ENCODE measurements around the gene MTA1. TPM values are rescaled to one million over a fixed set of nuclear protein-coding genes. Genes with fewer than 3 reads are reported as not detected.

The MTA1 gene
- total RNA-seq, 1 donor from 2014 or later = 59.8 TPM

- Histone ChIP-seq H4K20me1 (ENCODE audit: low read depth) (no peaks in the 10 kb centered on the region), H3K4me1 (peaks cover 4% of the 10 kb centered on the region), H3F3A (ENCODE audit: low read depth) (no peaks in the 10 kb centered on the region), H3K9ac (no peak overlapping the region), H3K27me3 (peaks cover 9% of the 10 kb centered on the region), H2AFZ (replicated peaks) (no peak overlapping the region), H3K79me2 (ENCODE audit: low read depth) (no peaks in the 10 kb centered on the region), H3K36me3 (no peaks in the 10 kb centered on the region), H3K4me3 (no peak overlapping the region), H3K4me2 (no peak overlapping the region), H3K27ac (no peak overlapping the region), H3K9me3 (ENCODE audit: low read depth) (no peaks in the 10 kb centered on the region)
- no peak overlapping the region for H3K4me3 Mint-ChIP-seq
- TF ChIP-seq CTCF (IDR thresholded peaks at IDR 0.05) (no peak), EZH2 (IDR thresholded peaks at IDR 0.05) (no peak), EZH2phosphoT487 (IDR thresholded peaks at IDR 0.05) (no peak)
- peaks cover 7% of the 10 kb centered on the region for H3K9me3 Mint-ChIP-seq
- H3K27ac Mint-ChIP-seq = no peak overlapping the region
- H3K27me3 Mint-ChIP-seq (ENCODE audit: insufficient read depth, low read depth) = no peaks in the 10 kb centered on the region
- no peak for DNase-seq (ENCODE audit: low spot score)
- H3K36me3 Mint-ChIP-seq = peaks cover 10% of the 10 kb centered on the region
- H3K4me1 Mint-ChIP-seq = peaks cover 10% of the 10 kb centered on the region
Observed at GRCh38 chr14:105395538-105395854, 24.1 kb upstream of the MTA1 start.

- Histone ChIP-seq H3K9me3 (ENCODE audit: low read depth) (peaks cover 4% of the 10 kb centered on the region), H3K4me1 (peaks cover 4% of the 10 kb centered on the region), H3K79me2 (ENCODE audit: low read depth) (no peaks in the 10 kb centered on the region), H3F3A (ENCODE audit: low read depth) (peaks cover 3% of the 10 kb centered on the region), H2AFZ (replicated peaks) (peak overlapping the region; percentile 89), H3K4me3 (no peak overlapping the region), H3K4me2 (no peak overlapping the region), H3K9ac (no peak overlapping the region), H3K27ac (no peak overlapping the region), H3K36me3 (peaks cover 7% of the 10 kb centered on the region), H3K27me3 (peaks cover 9% of the 10 kb centered on the region), H4K20me1 (ENCODE audit: low read depth) (no peaks in the 10 kb centered on the region)
- H3K4me1 Mint-ChIP-seq = peaks cover 10% of the 10 kb centered on the region
- TF ChIP-seq CTCF (IDR thresholded peaks at IDR 0.05) = no peak
- no peak for TF ChIP-seq EZH2 (IDR thresholded peaks at IDR 0.05)
- TF ChIP-seq EZH2phosphoT487 (IDR thresholded peaks at IDR 0.05) = no peak
- peak overlapping the region; percentile 87 for H3K27ac Mint-ChIP-seq
- DNase-seq (ENCODE audit: low spot score) = no peak
- peaks cover 26% of the 10 kb centered on the region for H3K9me3 Mint-ChIP-seq
- no peaks in the 10 kb centered on the region for H3K27me3 Mint-ChIP-seq (ENCODE audit: insufficient read depth, low read depth)
- peaks cover 24% of the 10 kb centered on the region for H3K36me3 Mint-ChIP-seq
- peak overlapping the region; percentile 84 for H3K4me3 Mint-ChIP-seq
Observed at GRCh38 chr14:105397350-105397931, 22.2 kb upstream of the MTA1 start.

DNA sequence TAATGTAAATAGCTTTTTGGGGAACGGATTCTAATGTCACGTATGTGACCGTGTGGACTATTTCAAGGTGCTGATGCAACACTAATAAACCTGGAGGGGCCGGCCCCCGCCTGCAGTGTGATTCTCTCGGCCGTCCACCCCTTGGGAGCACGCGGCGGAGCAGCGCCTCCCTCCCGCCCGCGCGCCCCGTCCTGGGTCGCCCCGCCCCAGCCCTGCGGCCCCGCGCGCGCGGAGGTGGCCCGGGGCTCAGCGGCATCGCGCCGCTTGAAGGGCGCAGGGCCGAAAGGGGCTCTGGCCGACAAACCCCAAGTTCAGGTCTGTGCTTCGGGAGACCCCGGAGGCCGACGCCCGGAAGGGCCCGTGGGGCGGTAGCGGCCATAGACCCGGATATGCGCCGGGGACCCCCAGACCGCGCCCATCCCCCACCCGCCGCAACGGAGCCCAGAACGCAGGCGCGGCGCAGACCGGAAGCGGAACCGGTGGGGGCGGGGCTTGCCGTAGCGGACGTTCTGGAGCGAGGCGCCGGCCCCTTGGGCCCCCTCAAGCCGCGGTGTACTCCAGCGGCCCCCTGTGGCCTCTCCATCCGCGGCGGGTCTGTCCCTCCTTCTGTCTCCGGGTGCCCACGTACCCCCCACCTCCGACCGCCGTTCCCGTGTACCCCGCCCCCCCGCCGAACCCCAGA is 21.4 kb upstream of the MTA1 start, which contains the start of gene TEX22:
Gene TEX22, plus strand, starts transcription at position 495 of the 682 bp plus-strand sequence. CDS start 803 bp downstream, outside the sequence.
- Mint-ChIP-seq H3K9me3 (peaks cover 31% of the 10 kb centered on the region), H3K27me3 (ENCODE audit: insufficient read depth, low read depth) (no peaks in the 10 kb centered on the region), H3K4me3 (peak within 1 kb of the TSS; percentile 84), H3K36me3 (peaks cover 28% of the 10 kb centered on the region), H3K4me1 (peaks cover 9% of the 10 kb centered on the region), H3K27ac (peak within 1 kb of the TSS; percentile 87)
- peak; percentile 84 for DNase-seq (ENCODE audit: low spot score)
- peaks cover 9% of the 10 kb centered on the region for H3K27me3 ChIP-seq
- H3K4me2 ChIP-seq = peak within 1 kb of the TSS; percentile 88
- H3K4me1 ChIP-seq = peaks cover 4% of the 10 kb centered on the region
- H3F3A ChIP-seq (ENCODE audit: low read depth) = peaks cover 3% of the 10 kb centered on the region
- peaks cover 7% of the 10 kb centered on the region for H3K36me3 ChIP-seq
- no peaks in the 10 kb centered on the region for H4K20me1 ChIP-seq (ENCODE audit: low read depth)
- peaks cover 5% of the 10 kb centered on the region for H3K9me3 ChIP-seq (ENCODE audit: low read depth)
- peak within 1 kb of the TSS; percentile 55 for H3K4me3 ChIP-seq
- TF ChIP-seq CTCF (IDR thresholded peaks at IDR 0.05) (no peak), EZH2phosphoT487 (IDR thresholded peaks at IDR 0.05) (no peak), EZH2 (IDR thresholded peaks at IDR 0.05) (no peak)
- no peaks in the 10 kb centered on the region for H3K79me2 ChIP-seq (ENCODE audit: low read depth)
- no peak within 1 kb of the TSS for H3K9ac ChIP-seq
- H2AFZ ChIP-seq (replicated peaks) = peak within 1 kb of the TSS; percentile 89
- H3K27ac ChIP-seq = no peak within 1 kb of the TSS

All from neural progenitor cell (in vitro differentiated cells).